DOHH2 (cell line): Measurements from ENCODE around the gene NPTN.

ENCODE experiments used
- H3F3A ChIP-seq: fragments of 200-600 bp; sonication (generic), shearing (Covaris generic); 2 replicates; pipeline ENCODE4 v1.6.0; 2016; ENCODE audit warnings: antibody characterized with exemption, mild to moderate bottlenecking; ENCODE audit not compliant: control insufficient read depth, insufficient read depth
- H3K27ac ChIP-seq: fragments of 200-600 bp; sonication (generic); 2 replicates; pipeline ENCODE4 v1.5.1; 2014; ENCODE audit warnings: low read depth, mild to moderate bottlenecking, low read length, moderate library complexity
- H3K27me3 ChIP-seq: fragments of 200-600 bp; sonication (generic); 2 replicates; pipeline ENCODE4 v1.6.1; 2014; ENCODE audit warnings: mild to moderate bottlenecking, low read length, mixed read lengths; ENCODE audit not compliant: control insufficient read depth
- H3K36me3 ChIP-seq: fragments of 200-600 bp; sonication (generic); 2 replicates; pipeline ENCODE4 v1.6.1; 2014; ENCODE audit warnings: mild to moderate bottlenecking, low read length, moderate library complexity, mixed read lengths; ENCODE audit not compliant: control insufficient read depth
- H3K4me1 ChIP-seq: fragments of 200-600 bp; sonication (generic); 2 replicates; pipeline ENCODE4 v1.6.1; 2014; ENCODE audit warnings: mild to moderate bottlenecking, low read length, mixed read lengths; ENCODE audit not compliant: control insufficient read depth
- H3K4me2 ChIP-seq: fragments of 200-600 bp; sonication (generic); 2 replicates; pipeline ENCODE4 v1.6.0; 2014; ENCODE audit warnings: mild to moderate bottlenecking, low read length, moderate library complexity
- H3K4me3 ChIP-seq: fragments of 200-600 bp; sonication (generic); 2 replicates; pipeline ENCODE4 v1.5.1; 2014; ENCODE audit warnings: mild to moderate bottlenecking, low read length, mixed read lengths
- H3K79me2 ChIP-seq: fragments of 200-600 bp; sonication (generic); 2 replicates; pipeline ENCODE4 v1.6.1; 2014; ENCODE audit warnings: mild to moderate bottlenecking, low read length, mixed read lengths; ENCODE audit not compliant: control insufficient read depth
- H3K9me2 ChIP-seq: fragments of 200-600 bp; sonication (generic); replicated peaks from 2 replicates; pipeline ENCODE4 v1.6.1; 2014; ENCODE audit warnings: mild to moderate bottlenecking, low read length, mixed read lengths; ENCODE audit not compliant: control insufficient read depth
- H3K9me3 ChIP-seq: fragments of 200-600 bp; sonication (generic); 2 replicates; pipeline ENCODE4 v1.6.1; 2014; ENCODE audit warnings: antibody characterized with exemption, low read length, mixed read lengths; ENCODE audit not compliant: control insufficient read depth, insufficient read depth
- H4K20me1 ChIP-seq: fragments of 200-600 bp; sonication (generic); 2 replicates; pipeline ENCODE4 v1.6.0; 2014; ENCODE audit warnings: low read depth, mild to moderate bottlenecking, antibody characterized with exemption, low read length, moderate library complexity; ENCODE audit not compliant: control insufficient read depth, insufficient read depth
- CTCF ChIP-seq: fragments of 200-600 bp; sonication (generic); IDR thresholded peaks from one replicate; pipeline ENCODE4 v1.5.1; 2014; ENCODE audit warnings: antibody characterized with exemption, mild to moderate bottlenecking, low read depth, low read length; ENCODE audit not compliant: poor library complexity, severe bottlenecking
- EZH2phosphoT487 ChIP-seq: fragments of 200-600 bp; sonication (generic); IDR thresholded peaks from 2 replicates; pipeline ENCODE4 v1.6.1; 2017; ENCODE audit warnings: borderline replicate concordance, mild to moderate bottlenecking, antibody characterized with exemption, low read length, moderate library complexity, mixed read lengths

NPTN gene

GRCh38 chr15:73515527-73515926, 117.7 kb downstream of the NPTN start:
- H3K27me3 ChIP-seq, result 0 out of 2 replicates have a peak, but pooled peaks cover 4% of the 10 kb centered on the region
- H3K4me1 ChIP-seq, result no peaks in the 10 kb centered on the region
- H4K20me1 ChIP-seq, result no peaks in the 10 kb centered on the region
- H3F3A ChIP-seq, result no peaks in the 10 kb centered on the region
- H3K36me3 ChIP-seq, result no peaks in the 10 kb centered on the region
- no peaks in the 10 kb centered on the region for H3K79me2 ChIP-seq
- H3K9me2 ChIP-seq, result no peaks in the 10 kb centered on the region
- H3K9me3 ChIP-seq, result no peaks in the 10 kb centered on the region
- no peak overlapping the region for H3K4me3 ChIP-seq
- no peak overlapping the region for H3K4me2 ChIP-seq
- no peak overlapping the region for H3K27ac ChIP-seq
- TF ChIP-seq CTCF (no peak), EZH2phosphoT487 (no peak)
